C4-2B (cell line): Measurements from ENCODE around the gene LIMS4.
"Not testable (repeated sequence)": the region's sequence is repeated elsewhere in the genome, so short reads cannot be mapped to it uniquely, and the experiment has no call there.

Experiments
- H3K27ac ChIP-seq: fragments of 450-650 bp; 2 replicates; pipeline ENCODE4 v1.5.1; 2017

The LIMS4 gene

GRCh38 chr2:110449127-110449947 is 23.3 kb downstream of the LIMS4 start:
- H3K27ac ChIP-seq: not testable (repeated sequence)

DNA sequence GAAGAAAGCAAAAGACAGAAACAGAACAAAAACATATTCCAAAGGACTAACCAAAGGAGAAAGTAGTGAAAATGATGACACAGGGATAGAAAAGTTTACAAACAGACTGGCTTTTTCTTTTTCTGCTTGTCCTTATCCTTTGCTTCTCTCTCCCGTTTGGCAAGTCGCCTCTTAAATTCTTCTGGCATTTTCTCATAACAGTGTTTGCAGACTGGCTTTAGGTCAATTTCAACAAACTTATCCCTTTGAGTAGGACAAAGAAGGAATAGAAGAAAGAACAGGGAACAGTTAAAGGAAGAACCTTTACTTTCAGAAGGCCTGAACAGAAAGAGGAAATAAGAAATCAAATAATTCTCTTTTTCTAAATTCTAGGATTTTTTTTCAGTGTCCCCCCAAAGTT is 26.0 kb downstream of the LIMS4 start:
- not testable (repeated sequence) for H3K27ac ChIP-seq

DNA sequence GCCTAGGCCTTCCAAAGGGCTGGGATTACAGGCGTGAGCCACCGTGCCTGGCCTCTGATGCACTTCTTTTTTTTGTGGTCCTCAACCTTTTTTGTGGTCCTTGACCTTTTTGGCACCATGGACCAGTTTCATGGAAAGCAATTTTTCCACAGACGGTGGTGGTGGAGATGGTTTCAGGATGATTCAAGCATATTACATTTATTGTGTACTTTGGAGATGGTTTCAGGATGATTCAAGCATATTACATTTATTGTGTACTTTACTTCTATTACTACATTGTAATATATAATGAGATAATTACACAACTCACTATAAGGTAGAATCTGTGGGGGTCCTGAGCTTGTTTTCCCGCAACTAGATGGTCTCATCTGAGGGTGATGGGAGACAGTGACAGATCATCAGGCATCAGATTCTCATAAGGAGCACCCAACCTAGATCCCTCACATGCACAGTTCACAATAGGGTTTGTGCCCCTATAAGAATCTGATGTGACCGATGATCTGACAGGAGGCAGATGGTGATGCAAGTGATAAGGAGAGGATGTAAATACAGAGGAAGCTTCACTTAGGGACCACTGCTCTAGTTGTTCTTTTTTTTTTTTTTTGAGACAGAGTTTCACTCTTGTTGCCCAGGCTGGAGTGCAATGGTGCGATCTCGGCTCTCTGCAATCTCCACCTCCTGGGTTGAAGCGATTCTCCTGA is 29.2 kb downstream of the LIMS4 start:
- H3K27ac ChIP-seq: not testable (repeated sequence)

DNA sequence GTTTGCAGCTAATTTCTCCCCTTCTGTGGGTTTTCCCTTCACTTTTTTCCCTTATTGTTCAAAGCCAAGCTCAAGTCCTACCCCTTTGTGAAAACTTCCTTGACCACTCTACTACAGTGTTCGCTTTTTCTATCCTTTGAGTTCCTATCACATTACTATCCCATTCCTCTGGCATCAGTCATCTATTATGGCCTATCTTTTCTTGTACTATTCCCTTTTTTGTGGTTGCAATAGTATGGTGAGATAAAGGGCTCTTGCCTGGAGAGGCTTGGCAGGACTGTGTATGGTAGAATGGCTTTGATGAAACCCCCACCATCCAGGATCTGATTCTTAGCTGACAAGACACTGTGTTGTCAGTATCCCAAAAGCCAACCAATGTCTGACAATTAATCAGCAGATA is 30.7 kb downstream of the LIMS4 start:
- not testable (repeated sequence) for H3K27ac ChIP-seq

DNA sequence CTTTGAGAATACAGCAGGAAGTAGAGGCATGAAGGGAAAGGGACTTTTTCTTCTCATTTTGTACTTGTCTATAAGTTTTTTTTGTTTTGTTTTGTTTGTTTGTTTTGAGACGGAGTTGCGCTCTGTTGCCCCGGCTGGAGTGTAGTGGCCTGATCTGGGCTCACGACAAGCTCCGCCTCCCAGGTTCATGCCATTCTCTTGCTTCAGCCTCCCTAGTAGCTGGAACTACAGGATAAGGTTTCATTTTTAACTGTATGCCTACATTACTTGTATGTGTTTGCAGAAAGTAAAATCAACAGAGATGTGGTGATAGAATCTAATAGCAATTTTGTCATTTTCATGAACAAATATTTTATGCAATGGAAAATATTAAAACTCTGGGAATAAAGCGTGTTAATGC is 38.1 kb downstream of the LIMS4 start:
- not testable (repeated sequence) for H3K27ac ChIP-seq

DNA sequence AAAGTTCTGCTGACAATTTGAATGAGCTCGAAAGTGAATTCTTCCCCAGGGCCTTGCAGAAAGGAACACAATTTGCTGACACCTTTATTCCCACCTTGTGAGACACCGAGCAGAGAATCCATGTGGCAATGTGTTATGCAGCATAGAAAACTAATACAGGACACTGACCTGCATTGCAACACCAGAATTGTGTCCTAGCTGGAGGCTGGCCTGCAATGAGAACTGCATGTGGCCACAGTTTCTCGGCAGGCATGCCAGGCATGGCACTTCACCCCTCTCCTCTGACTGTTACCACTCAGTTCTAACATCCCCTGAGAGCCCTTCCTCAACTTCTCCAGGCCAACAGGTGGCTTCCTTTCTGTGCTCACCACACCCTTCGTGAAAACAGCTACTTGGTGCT is 46.9 kb downstream of the LIMS4 start:
- H3K27ac ChIP-seq: not testable (repeated sequence)

DNA sequence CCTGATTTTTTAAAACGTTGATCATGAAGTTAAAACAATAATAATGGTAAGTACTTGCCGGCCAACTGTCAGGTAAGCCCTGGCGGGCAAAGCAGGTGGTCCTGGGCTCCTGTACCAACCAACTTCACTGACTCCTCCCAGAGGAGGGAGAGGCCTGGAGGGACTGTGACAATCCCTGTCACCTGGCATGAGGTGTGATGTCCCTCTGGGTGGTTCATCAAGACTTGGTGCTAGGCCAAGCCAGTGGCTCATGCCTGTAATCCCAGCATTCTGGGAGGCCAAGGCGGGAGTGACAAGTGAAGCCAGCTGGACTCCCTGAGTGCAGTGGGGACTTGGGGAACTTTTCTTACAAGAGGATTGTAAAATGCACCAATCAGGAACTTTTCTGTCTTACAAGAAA is 48.2 kb downstream of the LIMS4 start:
- H3K27ac ChIP-seq: not testable (repeated sequence)

GRCh38 chr2:110423574-110423962 is 49.0 kb downstream of the LIMS4 start:
- not testable (repeated sequence) for H3K27ac ChIP-seq

DNA sequence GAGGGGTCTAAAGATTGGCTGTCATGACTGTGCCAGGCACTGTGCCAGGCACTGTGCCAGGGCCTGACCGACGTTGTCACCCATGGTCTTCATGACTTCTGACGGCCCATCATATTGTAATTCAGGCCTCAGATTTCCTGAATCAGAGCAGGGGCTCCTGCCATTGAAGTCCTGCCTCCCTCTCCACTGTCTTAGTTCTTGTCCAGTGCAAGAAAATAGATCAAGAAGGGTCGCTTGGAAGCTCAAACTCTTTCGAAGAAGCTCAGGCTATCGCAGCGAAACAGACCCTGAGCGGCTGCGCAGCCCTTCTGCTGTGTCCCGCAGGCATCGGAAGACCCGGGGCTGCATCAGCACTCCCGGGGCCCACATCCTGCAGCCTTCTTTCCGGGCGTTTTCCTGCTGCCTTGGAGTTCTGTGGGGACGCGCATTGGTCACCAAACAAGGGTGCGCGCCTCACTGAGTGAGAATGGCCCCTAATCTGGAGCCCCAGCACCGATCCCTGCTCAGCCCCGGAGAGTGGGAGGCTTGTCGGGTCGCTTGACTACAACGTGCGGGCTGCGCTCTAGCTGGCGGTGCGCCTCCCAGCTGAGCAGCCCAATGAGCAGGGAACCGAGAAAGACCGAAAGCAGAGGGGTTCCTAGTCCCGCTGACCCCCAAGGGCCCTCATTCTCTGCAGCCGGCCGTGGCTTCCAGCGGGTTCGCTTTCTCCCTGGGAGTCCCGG is 49.6 kb downstream of the LIMS4 start:
- not testable (repeated sequence) for H3K27ac ChIP-seq

GRCh38 chr2:110420641-110421354 is 51.8 kb downstream of the LIMS4 start:
- H3K27ac ChIP-seq: not testable (repeated sequence)

DNA sequence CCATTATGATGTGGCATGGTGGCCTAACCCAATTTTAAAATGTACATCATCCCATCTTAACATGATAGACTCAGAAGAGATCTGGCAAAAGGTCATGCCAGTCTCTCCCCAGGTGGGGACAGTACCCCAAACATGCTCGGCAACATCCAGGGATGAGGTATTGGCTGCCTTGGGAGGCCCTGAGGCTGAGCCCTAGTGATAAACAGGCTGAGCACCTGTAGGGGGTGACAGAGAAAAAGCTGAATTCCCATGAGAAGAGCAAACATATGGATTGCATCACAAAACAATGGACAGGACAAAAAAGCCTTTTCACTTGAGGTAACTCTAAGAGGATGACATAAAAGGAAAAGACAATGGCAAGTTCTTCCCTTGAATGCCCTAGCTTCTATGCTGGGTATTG is 65.5 kb downstream of the LIMS4 start:
- not testable (repeated sequence) for H3K27ac ChIP-seq

GRCh38 chr2:110404988-110405387 is 67.6 kb downstream of the LIMS4 start:
- H3K27ac ChIP-seq: not testable (repeated sequence)

DNA sequence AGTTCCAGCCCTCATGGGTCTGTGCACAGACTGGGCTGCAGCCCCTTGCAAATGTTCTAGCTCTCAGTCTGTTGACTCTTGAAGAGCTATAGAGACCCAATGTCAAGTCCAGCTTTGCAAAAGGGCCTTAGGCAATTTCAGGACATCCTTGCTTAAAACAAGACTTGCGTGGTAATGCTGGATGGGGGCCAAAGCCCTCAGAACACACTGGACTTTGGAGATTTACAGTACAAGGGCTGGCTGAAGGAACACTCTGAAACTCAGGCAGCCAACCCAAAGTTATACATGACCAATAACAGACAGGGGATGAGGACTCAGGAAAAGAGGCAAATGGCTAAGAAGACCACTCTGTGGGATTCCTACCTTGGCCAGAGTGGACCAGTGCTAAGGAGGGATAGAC is 68.4 kb downstream of the LIMS4 start:
- not testable (repeated sequence) for H3K27ac ChIP-seq

GRCh38 chr2:110401001-110401618 is 71.5 kb downstream of the LIMS4 start:
- not testable (repeated sequence) for H3K27ac ChIP-seq

GRCh38 chr2:110399378-110399777 is 73.2 kb downstream of the LIMS4 start:
- not testable (repeated sequence) for H3K27ac ChIP-seq

- H3K27ac ChIP-seq: not testable (repeated sequence)
Observed at GRCh38 chr2:110395990-110396389, 76.6 kb downstream of the LIMS4 start.
